OCI-LY1 (cell line): Measurements from ENCODE around the gene SEMA4A.

Source experiments
- EZH2 ChIP-seq: fragments of 200-600 bp; sonication (generic), shearing (Covaris generic); IDR thresholded peaks from 2 replicates; pipeline ENCODE4 v1.8.0; 2017; ENCODE audit warnings: borderline replicate concordance, mixed run types, mild to moderate bottlenecking, antibody characterized with exemption, low read length, moderate library complexity, mixed read lengths
- TF ChIP-seq, protein P1 (sequence below): fragments of 200-600 bp; sonication (generic), shearing (Covaris generic); IDR thresholded peaks from 2 replicates; pipeline ENCODE4 v1.5.1; 2017; ENCODE audit warnings: mild to moderate bottlenecking, antibody characterized with exemption, low read length, moderate library complexity, mixed read lengths

DNA sequence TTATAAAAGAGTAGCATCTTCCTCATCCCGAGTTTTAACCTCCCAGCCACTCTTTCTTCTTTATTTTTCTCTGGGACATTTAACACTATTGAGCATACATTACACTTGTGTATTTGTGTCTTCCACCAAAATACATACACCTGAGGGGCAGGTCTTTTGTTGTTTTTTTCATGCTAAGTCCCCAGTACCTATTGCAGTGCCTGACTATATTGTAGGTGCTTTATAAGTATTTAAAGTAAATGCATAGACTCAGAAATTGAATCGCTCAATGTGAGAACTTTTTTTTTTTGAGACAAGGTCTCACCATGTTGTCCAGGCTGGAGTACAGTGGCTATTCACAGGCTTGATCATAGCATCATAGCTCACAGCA lies 7.8 kb upstream of the SEMA4A start:
- TF ChIP-seq, protein P1, sequence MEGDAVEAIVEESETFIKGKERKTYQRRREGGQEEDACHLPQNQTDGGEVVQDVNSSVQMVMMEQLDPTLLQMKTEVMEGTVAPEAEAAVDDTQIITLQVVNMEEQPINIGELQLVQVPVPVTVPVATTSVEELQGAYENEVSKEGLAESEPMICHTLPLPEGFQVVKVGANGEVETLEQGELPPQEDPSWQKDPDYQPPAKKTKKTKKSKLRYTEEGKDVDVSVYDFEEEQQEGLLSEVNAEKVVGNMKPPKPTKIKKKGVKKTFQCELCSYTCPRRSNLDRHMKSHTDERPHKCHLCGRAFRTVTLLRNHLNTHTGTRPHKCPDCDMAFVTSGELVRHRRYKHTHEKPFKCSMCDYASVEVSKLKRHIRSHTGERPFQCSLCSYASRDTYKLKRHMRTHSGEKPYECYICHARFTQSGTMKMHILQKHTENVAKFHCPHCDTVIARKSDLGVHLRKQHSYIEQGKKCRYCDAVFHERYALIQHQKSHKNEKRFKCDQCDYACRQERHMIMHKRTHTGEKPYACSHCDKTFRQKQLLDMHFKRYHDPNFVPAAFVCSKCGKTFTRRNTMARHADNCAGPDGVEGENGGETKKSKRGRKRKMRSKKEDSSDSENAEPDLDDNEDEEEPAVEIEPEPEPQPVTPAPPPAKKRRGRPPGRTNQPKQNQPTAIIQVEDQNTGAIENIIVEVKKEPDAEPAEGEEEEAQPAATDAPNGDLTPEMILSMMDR = no peak
- no peak for TF ChIP-seq EZH2
